Dendritic cell treated with granulocyte-macrophage colony-stimulating factor and Interleukin-4, amounts not matched to agents 40 ng/mL and 50 ng/mL, for 4 days (primary cell): ENCODE data around the gene PPP2R3A.

ENCODE experiments used
- H3K27ac Mint-ChIP-seq: one replicate; pipeline ENCODE4 v1.8.0; 2022; ENCODE audit warnings: mild to moderate bottlenecking, mixed read lengths
- H3K27me3 Mint-ChIP-seq: one replicate; pipeline ENCODE4 v1.8.0; 2022; ENCODE audit warnings: mild to moderate bottlenecking, mixed read lengths
- H3K36me3 Mint-ChIP-seq: one replicate; pipeline ENCODE4 v1.8.0; 2022; ENCODE audit warnings: low read depth, mixed read lengths
- H3K4me1 Mint-ChIP-seq: one replicate; pipeline ENCODE4 v1.8.0; 2022; ENCODE audit warnings: low read depth, mixed read lengths
- H3K4me3 Mint-ChIP-seq: one replicate; pipeline ENCODE4 v1.8.0; 2022; ENCODE audit warnings: mild to moderate bottlenecking, moderate library complexity, mixed read lengths
- H3K9me3 Mint-ChIP-seq: one replicate; pipeline ENCODE4 v1.8.0; 2022; ENCODE audit warnings: mixed read lengths
- intact Hi-C: fragments of 100-400 bp; cut with micrococcal nuclease; formaldehyde crosslinking; loops from one replicate; pipeline ENCODE4 v1.15.0; 2022

Gene PPP2R3A

DNA sequence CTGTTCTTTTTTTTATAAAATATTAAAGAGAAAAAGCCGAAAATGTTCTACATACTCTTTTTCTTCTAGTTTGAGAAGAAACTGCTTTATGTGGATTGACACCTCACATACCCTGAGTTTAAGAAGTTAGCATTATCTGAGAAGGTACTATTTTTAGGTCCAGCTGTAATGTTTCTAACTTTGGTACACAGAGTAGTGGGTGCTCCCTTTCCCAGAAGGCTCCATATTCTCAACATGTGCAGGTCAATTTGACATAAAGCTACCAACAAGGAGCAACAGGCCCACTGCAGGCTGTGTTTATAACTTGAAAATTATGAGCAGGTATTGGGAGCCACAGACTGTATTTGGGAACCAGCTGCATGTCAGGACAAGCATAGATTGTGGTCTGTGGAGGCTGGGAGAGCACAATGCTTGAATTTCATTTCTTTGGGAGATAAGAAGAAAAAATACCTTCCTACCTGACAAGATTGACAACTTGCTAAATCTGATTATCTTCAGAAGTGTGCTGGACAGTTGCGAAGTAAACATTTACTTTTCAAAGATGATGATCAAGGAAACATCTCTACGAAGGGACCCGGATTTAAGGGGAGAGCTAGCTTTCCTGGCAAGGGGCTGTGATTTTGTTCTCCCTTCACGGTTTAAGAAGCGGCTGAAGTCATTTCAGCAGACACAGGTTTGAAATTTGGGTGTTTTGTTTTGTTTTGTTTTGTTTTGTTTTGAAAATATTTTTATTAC, 57.2 kb downstream of the PPP2R3A start:
- H3K36me3 Mint-ChIP-seq: no peaks in the 10 kb centered on the region
- H3K27ac Mint-ChIP-seq: no peak overlapping the region
- H3K27me3 Mint-ChIP-seq: no peaks in the 10 kb centered on the region
- H3K9me3 Mint-ChIP-seq: no peaks in the 10 kb centered on the region
- intact Hi-C loops: no loop called here
- no peak overlapping the region for H3K4me3 Mint-ChIP-seq
- H3K4me1 Mint-ChIP-seq: no peaks in the 10 kb centered on the region

DNA sequence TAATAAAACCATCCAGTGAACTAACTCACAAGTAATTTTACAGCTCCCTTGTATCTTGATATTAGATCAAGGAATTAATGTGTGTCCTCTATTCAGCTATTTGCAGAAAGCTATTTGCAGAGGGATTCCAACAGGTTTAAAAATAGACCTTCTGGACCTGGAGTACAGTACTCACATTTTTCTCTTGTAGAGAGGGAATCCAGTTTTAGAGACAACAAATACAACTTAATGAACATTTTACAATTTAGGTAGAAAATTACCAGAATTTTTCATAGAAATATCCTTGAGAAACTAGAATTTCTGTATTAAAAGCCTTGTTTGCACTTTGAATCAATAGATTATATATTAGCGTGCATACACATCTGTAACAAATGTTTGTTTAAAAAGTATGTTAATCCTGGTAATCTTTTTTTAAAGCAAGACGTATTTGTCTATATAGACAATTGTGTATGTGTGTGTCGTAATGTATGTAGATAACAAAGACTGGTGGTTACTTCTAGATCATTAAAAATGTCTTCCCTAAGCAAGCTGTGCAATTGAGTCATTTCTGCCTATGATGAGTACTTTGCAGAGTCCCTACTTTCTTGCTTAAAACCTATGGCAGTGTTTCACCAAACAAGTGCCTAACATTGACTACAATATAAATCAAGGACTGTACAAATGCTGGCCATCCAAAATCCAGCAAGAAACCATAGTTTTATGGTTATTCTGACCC, 57.9 kb downstream of the PPP2R3A start:
- H3K4me3 Mint-ChIP-seq: no peak overlapping the region
- no peak overlapping the region for H3K27ac Mint-ChIP-seq
- no peaks in the 10 kb centered on the region for H3K4me1 Mint-ChIP-seq
- H3K9me3 Mint-ChIP-seq: no peaks in the 10 kb centered on the region
- H3K27me3 Mint-ChIP-seq: no peaks in the 10 kb centered on the region
- intact Hi-C loops: no loop called here
- no peaks in the 10 kb centered on the region for H3K36me3 Mint-ChIP-seq

GRCh38 chr3:136036306-136036705, 70.8 kb downstream of the PPP2R3A start:
- intact Hi-C loops: no loop called here
- Mint-ChIP-seq H3K4me1 (no peaks in the 10 kb centered on the region), H3K27me3 (no peaks in the 10 kb centered on the region)

DNA sequence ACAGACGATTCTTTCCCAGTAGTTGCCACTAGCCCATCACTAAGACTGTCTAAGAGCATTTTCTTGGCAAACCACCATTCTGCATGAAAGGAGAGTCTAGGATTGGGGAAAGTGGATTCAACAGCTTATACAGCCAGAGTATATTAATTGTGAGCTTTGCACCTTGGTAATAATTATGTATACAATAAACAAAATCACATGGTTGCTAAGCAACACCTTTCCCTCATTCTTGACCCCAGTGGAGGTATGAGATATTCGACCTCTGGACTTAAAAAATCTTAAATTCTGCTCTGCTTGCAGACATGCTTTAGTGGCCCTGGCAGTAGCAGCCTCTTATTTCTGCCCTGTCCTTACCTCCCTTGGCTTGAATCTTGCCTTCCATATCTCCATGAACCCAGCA, 73.1 kb downstream of the PPP2R3A start:
- intact Hi-C loops: no loop called here
- Mint-ChIP-seq H3K27ac (no peak overlapping the region), H3K4me3 (no peak overlapping the region)

More at GRCh38 chr3:136036306-136036705, 70.8 kb downstream of the PPP2R3A start:
- Mint-ChIP-seq H3K4me3 (no peak overlapping the region), H3K36me3 (no peaks in the 10 kb centered on the region), H3K27ac (no peak overlapping the region), H3K9me3 (peaks cover 33% of the 10 kb centered on the region)

DNA sequence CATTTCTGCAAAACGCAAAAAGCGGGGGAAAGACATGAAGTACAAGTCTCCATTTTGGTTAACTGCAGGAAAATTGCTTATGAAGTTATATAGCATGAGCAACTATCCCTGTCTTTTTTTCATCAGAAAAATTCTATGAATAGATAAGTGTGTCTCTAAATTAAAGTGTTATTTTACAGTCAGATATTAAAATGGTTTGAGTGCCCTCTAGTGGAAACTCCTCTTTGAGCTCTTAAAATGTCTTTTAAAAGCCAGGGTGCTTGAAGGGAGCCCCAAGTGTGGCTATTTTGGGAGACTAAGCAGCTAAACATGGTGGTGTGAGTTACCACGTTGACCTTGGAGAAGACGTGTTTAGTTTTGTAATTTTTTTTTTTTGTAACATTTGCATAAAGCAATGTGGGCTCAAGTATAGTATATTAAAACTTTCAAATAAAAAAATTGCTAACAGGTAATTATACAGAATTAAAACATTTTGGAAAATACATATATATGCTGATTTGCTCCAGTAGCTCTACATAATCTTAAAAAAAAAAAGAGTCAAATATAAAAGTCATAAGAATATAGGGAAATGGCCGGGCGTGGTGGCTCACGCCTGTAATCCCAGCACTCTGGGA, 77.2 kb downstream of the PPP2R3A start:
- Mint-ChIP-seq H3K9me3 (no peaks in the 10 kb centered on the region), H3K27ac (no peak overlapping the region), H3K4me3 (no peak overlapping the region), H3K4me1 (no peaks in the 10 kb centered on the region), H3K27me3 (no peaks in the 10 kb centered on the region), H3K36me3 (no peaks in the 10 kb centered on the region)
- intact Hi-C loops: loop anchor here (10.0 kb wide), 1 partner anchor 148 kb away; no protein-coding TSS in a partner anchor

More for the DNA sequence above, 73.1 kb downstream of the PPP2R3A start:
- Mint-ChIP-seq H3K27me3 (no peaks in the 10 kb centered on the region), H3K9me3 (peaks cover 11% of the 10 kb centered on the region), H3K4me1 (no peaks in the 10 kb centered on the region), H3K36me3 (no peaks in the 10 kb centered on the region)

GRCh38 chr3:136044980-136045745, 79.6 kb downstream of the PPP2R3A start:
- H3K9me3 Mint-ChIP-seq: no peaks in the 10 kb centered on the region
- no peak overlapping the region for H3K27ac Mint-ChIP-seq
- no peak overlapping the region for H3K4me3 Mint-ChIP-seq
- no peaks in the 10 kb centered on the region for H3K27me3 Mint-ChIP-seq
- intact Hi-C loops: loop anchor here (10.0 kb wide), 1 partner anchor 150 kb away; no protein-coding TSS in a partner anchor
- H3K36me3 Mint-ChIP-seq: no peaks in the 10 kb centered on the region
- H3K4me1 Mint-ChIP-seq: no peaks in the 10 kb centered on the region

DNA sequence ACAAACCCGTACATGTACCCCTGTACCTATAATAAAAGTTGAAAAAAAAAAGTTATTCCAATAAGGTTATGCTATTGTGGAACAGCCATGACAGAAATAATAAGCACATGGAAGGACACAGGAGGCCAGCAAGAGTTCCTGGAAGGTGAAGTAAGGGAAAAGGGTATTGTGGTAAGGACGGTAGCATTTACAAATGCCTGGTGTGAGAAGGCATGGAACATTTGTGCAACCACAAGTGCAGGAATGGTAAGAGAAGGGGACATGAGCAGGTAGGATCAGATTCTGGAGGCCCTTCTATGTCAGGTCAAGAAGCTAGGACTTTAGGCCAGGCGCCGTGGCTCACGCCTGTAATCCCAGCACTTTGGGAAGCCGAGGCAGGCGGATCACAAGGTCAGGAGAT, 82.5 kb downstream of the PPP2R3A start:
- no peak overlapping the region for H3K27ac Mint-ChIP-seq
- no peaks in the 10 kb centered on the region for H3K9me3 Mint-ChIP-seq
- no peaks in the 10 kb centered on the region for H3K36me3 Mint-ChIP-seq
- H3K27me3 Mint-ChIP-seq: no peaks in the 10 kb centered on the region
- no peaks in the 10 kb centered on the region for H3K4me1 Mint-ChIP-seq
- no peak overlapping the region for H3K4me3 Mint-ChIP-seq
- intact Hi-C loops: loop anchor here (10.0 kb wide), 1 partner anchor 153 kb away; no protein-coding TSS in a partner anchor

- H3K27ac Mint-ChIP-seq: no peak overlapping the region
- intact Hi-C loops: no loop called here
- H3K36me3 Mint-ChIP-seq: no peaks in the 10 kb centered on the region
- no peaks in the 10 kb centered on the region for H3K4me1 Mint-ChIP-seq
- no peak overlapping the region for H3K4me3 Mint-ChIP-seq
- no peaks in the 10 kb centered on the region for H3K27me3 Mint-ChIP-seq
- H3K9me3 Mint-ChIP-seq: no peaks in the 10 kb centered on the region
Measured at GRCh38 chr3:136050250-136050649, 84.7 kb downstream of the PPP2R3A start.

DNA sequence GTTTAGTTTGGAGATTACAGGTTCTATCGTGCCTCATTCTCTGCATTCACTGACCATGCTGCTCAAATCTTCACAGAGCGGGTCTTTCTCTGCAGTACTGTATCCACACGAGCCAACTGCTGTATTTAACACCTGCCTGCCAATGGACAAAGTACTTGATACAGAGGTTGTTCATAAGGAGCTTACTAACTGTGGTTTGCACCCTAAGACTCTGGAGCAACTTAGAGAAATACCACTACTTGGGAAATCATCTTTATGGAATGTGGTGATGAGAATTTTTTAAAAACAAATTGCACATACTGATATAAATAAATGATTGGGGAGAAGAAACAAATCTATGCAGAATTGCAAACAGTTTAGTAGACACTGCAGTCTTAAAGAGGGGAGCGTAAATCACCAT, 90.0 kb downstream of the PPP2R3A start:
- peaks cover 13% of the 10 kb centered on the region for H3K9me3 Mint-ChIP-seq
- H3K27ac Mint-ChIP-seq: no peak overlapping the region
- no peaks in the 10 kb centered on the region for H3K36me3 Mint-ChIP-seq
- no peak overlapping the region for H3K4me3 Mint-ChIP-seq
- no peaks in the 10 kb centered on the region for H3K4me1 Mint-ChIP-seq
- intact Hi-C loops: no loop called here
- no peaks in the 10 kb centered on the region for H3K27me3 Mint-ChIP-seq

GRCh38 chr3:136067211-136067610, 101.7 kb downstream of the PPP2R3A start:
- no peak overlapping the region for H3K27ac Mint-ChIP-seq
- H3K4me3 Mint-ChIP-seq: no peak overlapping the region
- H3K27me3 Mint-ChIP-seq: no peaks in the 10 kb centered on the region
- no peaks in the 10 kb centered on the region for H3K36me3 Mint-ChIP-seq
- intact Hi-C loops: no loop called here
- no peaks in the 10 kb centered on the region for H3K9me3 Mint-ChIP-seq
- H3K4me1 Mint-ChIP-seq: peaks cover 15% of the 10 kb centered on the region

DNA sequence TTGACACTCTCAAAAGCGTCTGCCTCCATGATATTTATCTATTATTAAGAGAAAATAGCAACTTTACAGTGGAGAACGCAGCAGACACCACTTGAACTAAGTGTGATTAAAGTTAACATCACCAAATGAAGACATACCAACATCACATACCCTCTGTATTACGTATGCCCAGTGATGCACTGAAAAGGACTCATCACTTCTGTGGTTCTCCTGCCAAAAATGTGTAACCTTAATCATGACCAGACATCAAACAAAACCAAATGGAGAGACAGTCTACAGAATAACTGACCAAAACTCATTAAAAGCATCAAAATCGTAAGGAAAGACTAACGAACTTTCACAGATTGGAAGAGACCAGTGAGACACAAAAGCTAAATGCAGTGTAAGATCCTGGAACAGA, 103.2 kb downstream of the PPP2R3A start:
- Mint-ChIP-seq H3K27ac (no peak overlapping the region), H3K4me3 (no peak overlapping the region), H3K27me3 (no peaks in the 10 kb centered on the region), H3K4me1 (peaks cover 16% of the 10 kb centered on the region), H3K9me3 (no peaks in the 10 kb centered on the region), H3K36me3 (no peaks in the 10 kb centered on the region)
- intact Hi-C loops: no loop called here

DNA sequence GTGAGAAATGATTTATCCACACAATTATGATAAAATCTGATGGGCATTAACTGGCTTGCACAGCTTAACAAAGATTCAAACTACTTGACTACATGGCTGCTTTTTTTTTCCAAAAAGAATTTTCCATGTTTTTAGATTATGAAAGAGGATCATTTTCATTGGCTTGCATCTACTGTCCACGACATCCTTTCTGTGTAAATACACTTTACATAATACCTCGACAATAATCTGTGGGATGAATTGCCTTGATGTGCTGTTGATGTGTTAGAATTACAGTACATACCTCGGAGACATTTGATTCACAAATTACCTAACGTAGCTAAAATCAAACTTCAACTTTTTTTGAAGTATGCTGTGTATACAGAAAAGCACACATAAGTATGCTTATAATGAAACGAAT, 104.4 kb downstream of the PPP2R3A start:
- Mint-ChIP-seq H3K27ac (no peak overlapping the region), H3K4me3 (no peak overlapping the region), H3K36me3 (no peaks in the 10 kb centered on the region), H3K4me1 (peaks cover 16% of the 10 kb centered on the region), H3K27me3 (no peaks in the 10 kb centered on the region), H3K9me3 (no peaks in the 10 kb centered on the region)
- intact Hi-C loops: loop anchor here (10.0 kb wide), 5 partner anchors 125 to 1905 kb away; partner anchors contain the start of gene MSL2

- H3K9me3 Mint-ChIP-seq: no peaks in the 10 kb centered on the region
- no peak overlapping the region for H3K27ac Mint-ChIP-seq
- H3K4me3 Mint-ChIP-seq: no peak overlapping the region
- intact Hi-C loops: loop anchor here (10.0 kb wide), 5 partner anchors 124 to 1904 kb away; partner anchors contain the start of gene MSL2
- H3K27me3 Mint-ChIP-seq: no peaks in the 10 kb centered on the region
- H3K4me1 Mint-ChIP-seq: peaks cover 18% of the 10 kb centered on the region
- no peaks in the 10 kb centered on the region for H3K36me3 Mint-ChIP-seq
Measured at GRCh38 chr3:136070334-136070733, 104.8 kb downstream of the PPP2R3A start.
